T-helper 2 cell (primary cell): ENCODE measurements around the gene ZNF92.
"Not testable (repeated sequence)": the region's sequence is repeated elsewhere in the genome, so short reads cannot be mapped to it uniquely, and the experiment has no call there.

Experiments used
- DNase-seq, 5 experiments: peaks; one replicate each; pipeline versions ENCODE4 v3.0.0 to v3.0.0-alpha.2; 2012 to 2022

ZNF92 gene

DNA sequence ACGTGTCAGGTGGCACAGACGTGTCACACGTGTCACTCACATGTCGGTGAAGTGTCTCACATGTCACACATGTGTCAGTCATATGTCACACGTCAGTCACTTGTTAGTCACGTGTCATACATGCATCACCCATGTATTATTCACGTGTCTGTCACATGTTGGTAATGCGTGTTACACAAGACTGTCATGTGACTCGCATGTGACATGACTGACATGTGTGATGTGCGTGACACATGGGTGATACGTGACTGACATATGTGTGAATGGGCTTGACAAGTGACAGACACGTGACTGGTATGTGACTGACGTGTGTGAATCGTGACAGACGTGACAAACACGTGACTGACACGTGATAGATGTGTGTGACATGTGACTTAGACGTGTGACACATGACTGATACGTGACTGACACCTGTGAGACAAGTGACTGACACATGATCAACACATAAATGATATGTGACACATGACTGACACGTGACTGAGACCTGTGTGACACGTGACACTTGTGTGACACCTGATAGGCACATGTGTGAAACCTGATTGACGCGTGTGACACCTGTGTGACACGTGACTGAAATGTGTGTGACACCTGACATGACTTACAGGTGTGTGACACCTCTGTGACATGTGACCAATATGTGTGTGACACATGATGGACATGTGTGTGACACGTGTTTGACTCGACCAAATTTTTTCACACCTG, 56.1 kb downstream of the ZNF92 start:
- DNase-seq, result no peak

DNA sequence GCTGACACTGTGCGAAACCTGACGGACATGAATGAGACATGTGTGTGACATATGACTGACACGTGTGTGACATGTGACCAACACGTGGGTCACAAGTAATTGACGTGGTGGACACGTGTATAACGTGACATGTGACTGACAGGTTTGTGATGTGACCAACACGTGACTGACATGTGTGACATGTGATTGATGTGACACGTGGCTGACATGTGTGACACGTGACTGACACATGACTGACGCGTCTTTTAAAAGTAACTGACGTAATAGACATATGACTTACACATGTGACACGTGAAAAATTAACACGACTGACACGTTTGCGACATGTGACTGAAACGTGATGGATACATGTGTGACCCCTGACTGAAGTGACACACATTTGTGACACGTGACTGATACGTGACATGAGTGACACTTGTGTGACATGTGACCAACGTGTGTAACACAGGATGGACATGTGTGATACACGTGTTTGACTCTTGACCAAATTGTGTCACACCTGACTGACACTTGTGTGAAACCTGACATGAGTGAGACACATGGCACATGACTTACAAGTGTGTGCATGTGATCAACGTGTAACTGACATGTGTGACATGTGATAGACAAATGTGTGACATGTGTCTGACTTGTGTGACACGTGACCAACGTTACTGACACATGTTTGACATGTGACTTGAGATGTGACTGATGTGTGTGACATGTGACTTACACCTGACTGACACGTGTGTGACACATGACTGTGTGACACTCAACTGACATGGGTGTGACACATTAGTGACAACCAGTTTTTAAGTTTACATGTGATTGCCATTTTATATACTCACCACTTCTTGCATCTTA, 56.9 kb downstream of the ZNF92 start:
- no peak for DNase-seq

- DNase-seq, result no peak
Measured at GRCh38 chr7:65434307-65434706, 60.7 kb downstream of the ZNF92 start.

GRCh38 chr7:65436163-65436562, 62.5 kb downstream of the ZNF92 start:
- DNase-seq, result no peak

GRCh38 chr7:65438598-65438997, 64.9 kb downstream of the ZNF92 start:
- no peak for DNase-seq

- DNase-seq, result no peak
Measured at GRCh38 chr7:65441010-65441409, 67.4 kb downstream of the ZNF92 start.

GRCh38 chr7:65444205-65444842, 70.7 kb downstream of the ZNF92 start:
- no peak for DNase-seq

DNA sequence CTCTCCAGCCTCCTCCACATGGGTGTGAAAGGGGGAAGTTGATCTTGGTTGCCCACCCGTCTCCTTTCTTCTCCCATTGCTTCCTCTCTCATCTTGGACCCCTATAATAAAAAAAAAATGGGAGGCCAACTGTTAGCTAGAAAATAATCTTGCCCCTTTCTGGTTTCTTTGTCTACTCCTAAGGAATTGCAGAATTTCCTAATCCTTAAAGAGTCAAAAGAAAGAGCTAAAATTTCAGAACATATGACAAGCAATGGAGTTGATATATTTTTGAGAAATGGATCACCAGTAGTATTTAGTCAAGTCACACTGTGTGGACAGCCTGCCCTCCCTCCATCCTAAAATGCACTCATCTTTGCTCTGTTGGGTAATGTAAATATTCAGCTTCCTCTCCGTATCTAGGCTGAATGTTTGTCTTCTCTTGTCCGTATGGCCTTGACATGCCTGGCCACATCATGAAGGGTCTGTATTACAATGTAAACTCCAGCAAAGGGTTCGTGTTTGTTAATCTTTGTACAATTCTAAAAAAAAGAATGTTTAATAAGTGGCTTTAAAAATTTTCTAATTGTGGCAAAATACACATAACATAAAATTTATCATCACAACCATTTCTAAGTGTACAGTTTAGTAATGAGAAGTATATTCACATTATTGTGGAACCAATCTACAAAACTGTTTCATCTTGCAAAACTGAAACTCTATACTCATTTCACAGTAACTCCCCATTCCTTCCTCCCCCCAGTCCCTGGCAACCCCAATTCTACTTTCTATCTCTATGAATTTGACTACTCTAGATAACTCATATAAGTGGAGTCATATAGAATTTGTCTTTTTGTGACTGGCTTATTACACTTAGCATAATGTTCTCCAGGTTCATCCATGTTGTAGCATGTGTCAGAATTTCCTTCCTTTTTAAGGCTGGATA, 71.5 kb downstream of the ZNF92 start:
- DNase-seq, result no peak

GRCh38 chr7:65447041-65447440, 73.4 kb downstream of the ZNF92 start:
- DNase-seq, result not testable (repeated sequence)

DNA sequence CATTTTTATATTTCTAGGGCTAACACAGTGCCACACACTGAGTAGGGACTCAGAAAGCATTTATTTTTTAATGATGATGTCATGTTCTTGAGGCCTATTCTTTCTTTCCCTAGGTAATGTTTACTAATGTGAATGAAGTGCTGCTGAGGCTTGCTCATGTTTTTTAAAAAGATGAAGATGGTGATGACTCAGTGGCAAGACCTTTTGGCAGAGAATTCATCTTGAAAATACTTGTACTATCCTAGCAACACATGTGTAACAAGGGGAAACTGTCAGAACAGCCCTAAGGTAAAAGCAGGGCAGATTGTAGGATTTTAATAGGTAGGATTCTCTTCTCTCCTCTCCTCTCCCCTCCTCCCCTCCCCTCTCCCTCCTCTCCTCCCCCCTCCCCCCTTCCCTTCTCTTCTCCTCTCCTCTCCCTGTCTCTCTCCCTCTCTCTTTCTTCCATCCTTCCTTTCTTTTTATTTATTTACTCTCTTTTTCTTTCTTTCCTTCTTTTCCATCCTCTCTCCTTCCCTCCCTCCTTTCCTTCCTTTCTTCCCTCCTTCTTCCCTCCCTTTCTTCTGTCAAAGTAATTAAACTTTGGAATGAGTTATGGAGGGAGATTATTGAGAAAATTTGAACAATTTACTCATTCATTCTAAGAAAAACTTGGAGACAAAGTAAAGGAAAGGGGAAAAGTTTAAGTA, 75.3 kb downstream of the ZNF92 start:
- DNase-seq, result no peak

- DNase-seq, result no peak
Measured at GRCh38 chr7:65449505-65449852, 75.8 kb downstream of the ZNF92 start.
